NCI-H82 treated with DMSO at 0.1 percent for 48 hours (cell line): Measurements from ENCODE around the gene GGT6.
"Not testable (repeated sequence)": the region's sequence is repeated elsewhere in the genome, so short reads cannot be mapped to it uniquely, and the experiment has no call there.

ENCODE experiments used
- DNase-seq: peaks from one replicate; lab custom pipeline; 2025; ENCODE audit not compliant: unreplicated experiment; lab: John Stamatoyannopoulos, UW

Gene GGT6

DNA sequence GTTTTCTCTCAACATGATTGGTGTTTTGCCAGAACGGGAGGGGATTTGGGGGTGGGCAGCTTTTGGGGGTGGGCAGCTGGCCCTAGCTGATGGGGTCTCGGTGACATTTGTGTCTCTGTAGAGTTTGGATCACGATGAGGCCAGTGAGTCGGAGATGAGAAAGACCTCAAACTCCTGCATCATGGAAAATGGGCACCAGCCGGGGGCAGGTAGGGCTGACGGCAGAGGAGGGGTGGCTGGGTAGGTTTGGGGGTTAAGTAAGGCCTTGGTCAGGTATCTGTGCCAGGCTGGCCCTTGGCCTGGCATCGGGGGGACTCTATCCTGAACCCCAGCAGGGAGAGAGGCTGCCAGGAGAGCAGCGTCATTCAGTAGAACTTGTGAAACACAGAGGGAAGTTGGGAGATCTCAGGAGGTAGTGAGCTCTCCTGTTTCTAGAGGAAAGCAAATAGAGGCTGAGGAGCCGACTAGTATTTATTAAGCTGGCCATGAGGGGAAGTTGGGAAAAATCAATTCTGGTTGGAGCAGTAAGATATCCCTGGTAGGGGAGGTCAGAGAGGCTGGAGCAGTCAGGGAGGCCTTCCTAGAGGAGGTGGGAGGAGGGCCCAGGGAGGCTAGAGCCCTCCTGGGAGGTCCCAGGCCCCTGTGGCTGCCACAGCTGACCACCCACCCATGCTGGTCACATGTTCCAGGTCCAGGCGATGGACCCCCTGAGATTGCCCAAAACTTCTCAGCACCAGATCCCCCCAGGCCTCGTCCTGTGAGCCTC lies 32.0 kb upstream of the GGT6 start:
- no peak for DNase-seq

DNA sequence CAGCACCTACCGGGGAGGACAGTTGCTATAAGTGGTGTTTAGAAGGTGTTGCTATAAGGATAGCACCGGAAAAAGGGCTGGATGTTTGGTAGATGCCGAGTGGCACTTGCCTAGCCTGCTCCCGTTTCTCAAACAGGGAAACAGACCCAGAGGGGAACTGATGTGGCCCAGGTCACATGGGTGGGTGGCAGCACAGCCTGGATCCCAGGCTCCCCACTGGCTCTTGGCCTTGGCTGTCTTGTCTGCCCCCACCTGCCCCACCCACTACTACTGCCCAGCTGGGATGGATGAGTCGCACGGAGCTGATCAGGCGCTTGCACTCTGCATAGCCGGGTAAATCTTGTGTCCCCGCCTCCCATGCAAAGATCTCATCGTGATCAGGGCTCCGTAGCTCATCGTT lies 31.2 kb upstream of the GGT6 start:
- no peak for DNase-seq

DNA sequence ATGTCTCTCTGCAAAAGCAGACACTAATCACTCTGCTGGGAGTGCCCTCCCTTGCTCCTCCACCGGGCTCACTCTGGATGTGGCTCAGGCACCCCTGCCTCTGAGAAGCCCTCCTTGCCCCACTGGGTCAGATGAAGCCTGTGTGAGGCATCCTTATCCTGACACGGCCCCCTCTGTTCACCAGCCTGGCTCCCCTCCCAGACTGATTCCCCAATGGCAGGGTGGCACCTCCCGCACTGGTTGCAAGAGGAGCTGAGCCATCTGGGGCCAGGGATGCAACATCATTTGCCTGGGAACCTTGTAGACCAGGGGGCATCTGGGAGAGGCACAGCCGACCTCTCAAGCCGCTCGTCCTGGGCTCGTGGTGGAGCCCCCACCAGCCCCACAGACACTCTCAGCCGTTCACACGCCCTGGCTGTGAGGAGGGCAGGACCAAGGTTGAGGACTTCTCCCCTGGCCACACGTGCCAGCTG lies 30.6 kb upstream of the GGT6 start:
- DNase-seq: no peak

DNA sequence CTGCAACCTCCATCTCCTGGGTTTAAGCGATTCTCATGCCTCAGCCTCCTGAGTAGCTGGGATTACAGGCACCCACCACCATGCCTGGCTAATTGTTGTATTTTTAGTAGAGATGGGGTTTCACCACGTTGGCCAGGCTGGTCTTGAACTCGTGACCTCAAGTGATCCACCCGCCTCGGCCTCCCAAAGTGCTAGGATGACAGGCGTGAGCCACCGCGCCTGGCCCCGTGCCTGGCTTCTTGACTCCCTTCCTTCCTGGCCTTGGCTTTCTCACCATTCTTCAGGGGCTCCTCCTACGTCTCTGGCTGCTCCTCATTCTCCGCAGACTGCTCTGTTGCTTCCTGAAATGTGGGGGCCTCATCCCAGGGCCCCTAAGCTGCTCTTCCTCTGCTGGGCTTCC lies 29.7 kb upstream of the GGT6 start:
- not testable (repeated sequence) for DNase-seq

DNA sequence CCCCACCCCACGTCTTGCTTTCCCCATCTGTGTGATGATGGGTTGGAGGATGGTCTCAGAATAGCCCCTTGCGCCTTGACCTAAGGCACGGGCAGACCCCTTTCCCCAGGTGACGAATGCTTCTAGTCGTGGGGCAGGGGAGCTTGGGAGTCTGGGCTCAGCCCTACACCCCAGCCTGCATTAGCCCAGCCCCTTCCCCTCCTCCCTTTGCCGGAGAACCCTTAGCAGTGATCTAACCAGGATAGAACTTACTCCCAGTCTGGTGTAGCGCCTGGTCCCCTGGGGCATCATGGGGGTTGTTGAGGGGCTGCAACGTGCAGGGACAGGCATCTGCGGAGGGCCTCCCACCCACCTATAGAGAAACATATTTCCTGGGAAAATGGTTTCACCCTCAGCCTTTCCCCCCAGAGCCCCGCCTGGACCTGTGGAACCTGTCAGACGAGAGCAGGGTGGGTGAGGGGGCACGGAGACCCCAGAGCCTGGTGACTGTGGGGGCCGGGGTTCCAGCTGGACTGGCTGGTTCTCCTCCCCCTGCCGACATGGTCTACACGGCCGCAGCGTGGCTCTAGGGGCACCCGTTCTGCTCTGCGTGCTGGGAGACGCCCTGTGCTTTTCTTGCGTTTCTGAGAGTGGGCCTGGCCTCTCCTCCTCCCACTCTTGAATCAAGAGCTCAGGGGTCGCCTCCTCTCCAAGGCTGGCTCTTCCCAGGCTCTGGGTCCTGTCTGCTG lies 28.7 kb upstream of the GGT6 start:
- no peak for DNase-seq

DNA sequence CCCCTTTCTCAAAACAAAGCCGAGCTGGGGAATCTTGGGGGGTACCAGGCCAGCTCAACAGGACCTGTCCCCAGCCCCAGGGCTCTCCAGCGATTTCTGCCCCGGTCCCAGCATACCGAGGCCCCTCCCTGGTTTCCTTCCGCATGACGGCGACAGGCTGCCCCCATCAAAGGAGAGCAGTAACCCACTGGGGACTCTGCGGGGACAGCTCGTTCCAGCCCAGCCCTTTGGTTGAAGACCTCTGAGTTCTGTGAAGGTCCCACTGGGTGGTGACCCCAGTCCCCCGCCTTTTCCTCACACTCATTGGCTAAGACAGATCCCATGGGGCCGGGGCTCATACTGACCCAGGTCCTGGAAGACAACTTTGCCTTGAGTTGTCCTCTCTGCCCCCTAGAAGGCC lies 28.0 kb upstream of the GGT6 start:
- no peak for DNase-seq

DNA sequence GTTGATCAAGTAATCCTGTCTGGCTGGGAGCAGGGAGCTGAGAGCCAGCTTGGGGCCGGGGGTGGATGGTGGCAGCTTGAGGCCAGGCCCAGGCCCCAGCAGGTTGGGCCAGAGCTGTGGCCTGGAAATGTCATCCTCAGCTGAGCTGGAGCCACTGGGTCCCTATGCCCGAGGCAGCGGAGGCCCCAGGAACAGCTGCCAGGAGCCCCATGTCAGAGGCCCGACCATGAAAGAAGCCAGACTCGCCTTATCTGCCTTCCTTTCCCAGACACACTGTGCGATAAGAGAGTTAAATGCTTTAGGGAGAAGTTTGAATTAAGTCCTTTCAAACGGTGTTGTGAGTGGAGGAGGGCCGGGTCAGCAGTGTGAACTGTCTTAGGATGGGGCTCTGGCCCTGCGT lies 27.4 kb upstream of the GGT6 start:
- DNase-seq: no peak

DNA sequence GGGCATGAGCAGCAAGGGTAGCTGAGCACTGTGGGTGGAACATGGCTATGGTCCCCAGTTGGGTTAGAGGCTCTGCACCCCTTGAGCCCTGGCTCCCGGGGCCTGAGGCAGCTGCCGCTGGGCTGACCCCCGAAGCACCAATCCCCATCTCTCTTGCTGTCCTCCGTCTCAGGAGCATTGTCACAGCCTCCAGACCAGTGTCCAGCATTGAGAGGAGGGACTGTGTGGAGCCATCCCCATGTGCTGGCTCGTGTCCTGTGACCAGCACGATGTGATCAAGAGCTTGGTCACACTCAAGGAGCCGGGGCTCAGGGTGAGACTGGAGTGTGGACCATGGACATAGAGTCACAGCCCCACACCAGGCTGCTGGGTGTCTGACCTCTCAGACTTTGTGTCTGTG lies 26.8 kb upstream of the GGT6 start:
- DNase-seq: no peak

DNA sequence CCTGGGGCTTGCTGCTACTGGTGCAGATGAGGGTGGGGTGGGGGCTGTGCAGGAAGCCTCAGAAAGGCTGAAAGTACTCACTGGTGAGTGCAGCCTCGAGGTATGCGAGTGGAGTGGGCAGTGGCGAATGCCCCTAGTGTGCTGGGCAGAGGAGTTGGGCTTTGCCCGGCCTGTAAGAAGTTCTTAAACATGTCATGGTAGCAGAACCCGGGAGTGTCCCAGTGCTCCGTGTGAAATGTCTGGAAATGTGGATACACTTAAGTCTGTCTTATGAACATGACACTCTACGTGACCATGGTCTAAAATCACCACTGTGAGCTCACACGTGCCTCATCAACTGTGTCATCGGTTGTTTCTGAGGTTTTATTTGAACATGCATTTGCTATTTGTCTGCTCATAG lies 25.7 kb upstream of the GGT6 start:
- no peak for DNase-seq

DNA sequence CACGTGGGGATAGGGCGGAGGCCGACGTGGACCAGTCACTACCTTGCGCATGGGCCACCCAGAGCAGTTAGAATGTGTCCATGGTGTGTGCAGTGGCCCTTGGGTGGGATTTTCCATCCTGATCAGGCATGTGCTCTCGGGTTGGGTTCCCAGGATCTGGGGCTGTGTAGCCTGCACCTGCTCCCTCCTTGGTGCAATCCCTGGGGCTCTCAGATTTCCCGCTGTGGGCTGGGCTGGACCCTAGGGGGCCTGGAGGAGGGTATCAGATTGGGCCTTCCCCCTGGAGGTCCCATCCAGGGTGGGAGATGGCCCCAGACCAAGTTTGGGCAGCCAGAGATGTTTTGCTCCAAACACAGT lies 25.2 kb upstream of the GGT6 start:
- DNase-seq: no peak

DNA sequence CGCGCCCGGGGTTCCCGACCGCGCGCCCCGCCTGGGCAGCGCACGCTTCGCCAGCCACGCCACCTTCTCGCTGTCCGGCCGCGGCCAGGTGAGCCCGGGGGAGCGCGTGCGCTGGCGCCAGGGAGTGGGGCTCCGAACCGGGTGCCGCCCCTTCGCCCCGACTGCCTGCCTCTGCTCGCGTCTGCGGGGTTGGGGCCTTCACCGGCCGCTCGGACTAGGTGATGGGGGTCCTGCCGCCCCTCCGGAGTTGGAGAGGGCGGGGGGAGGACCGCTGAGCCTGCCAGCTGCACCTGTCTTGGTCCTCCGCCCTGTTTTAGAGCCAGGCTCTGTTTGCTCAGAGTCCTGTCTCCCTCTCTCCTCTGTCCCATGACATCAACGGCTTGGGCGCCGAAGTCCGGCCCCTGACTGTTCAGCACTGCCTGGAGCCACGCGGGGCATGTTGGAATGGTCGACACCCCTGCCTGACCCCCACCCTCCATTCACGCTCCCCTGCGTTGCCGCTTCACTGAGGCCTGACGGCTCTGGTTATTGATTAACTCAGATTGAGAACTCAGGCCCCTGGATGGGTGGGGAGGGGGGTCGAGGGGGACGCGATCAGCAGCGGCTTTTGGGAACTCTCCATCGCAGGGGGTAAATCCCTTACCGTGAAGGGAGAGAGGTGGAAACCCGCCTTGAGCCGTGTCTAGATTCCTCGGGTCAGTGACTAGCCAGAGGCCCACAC lies 24.7 kb upstream of the GGT6 start:
- DNase-seq: no peak

DNA sequence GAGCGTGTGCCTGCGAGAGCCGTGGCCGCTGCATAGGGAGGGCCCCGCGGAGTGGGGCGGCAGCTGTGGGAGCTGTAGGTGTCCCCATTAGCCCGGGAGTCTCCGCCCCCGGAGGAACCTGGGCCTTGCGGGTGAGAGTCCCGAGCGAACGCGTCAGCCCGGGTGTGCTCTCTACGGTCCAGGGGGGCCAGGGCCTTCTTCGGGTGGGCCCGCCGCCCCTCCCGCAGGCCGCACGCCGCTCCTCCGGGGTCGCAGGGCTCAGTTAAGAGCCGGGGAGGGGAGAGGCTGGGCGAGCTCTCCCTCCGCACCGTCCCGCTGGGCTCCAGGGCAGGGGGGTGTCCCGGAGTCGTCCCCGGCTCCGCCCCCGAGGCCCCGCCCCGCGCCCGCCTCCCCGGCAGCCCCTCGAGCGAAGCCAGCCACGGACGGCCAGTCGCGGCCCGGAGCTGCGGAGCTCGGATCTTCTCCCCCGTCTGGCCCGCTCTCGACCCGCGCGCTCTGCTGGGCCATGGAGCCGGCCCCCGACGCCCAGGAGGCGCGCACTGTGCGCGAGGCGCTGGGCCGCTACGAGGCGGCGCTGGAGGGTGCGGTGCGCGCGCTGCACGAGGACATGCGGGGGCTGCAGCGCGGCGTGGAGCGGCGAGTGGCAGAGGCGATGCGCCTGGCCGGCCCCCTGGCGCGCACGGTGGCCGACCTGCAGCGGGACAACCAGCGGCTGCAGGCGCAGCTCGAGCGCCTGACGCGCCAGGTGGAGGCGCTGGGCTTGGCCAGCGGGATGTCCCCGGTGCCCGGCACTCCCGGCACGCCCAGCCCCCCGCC lies 23.9 kb upstream of the GGT6 start, which contains the start of gene SMTNL2:
Gene SMTNL2 (plus strand): TSS at position 429 of the 816 bp plus-strand sequence. CDS start 77 bp downstream, at position 506.
- DNase-seq: no peak

DNA sequence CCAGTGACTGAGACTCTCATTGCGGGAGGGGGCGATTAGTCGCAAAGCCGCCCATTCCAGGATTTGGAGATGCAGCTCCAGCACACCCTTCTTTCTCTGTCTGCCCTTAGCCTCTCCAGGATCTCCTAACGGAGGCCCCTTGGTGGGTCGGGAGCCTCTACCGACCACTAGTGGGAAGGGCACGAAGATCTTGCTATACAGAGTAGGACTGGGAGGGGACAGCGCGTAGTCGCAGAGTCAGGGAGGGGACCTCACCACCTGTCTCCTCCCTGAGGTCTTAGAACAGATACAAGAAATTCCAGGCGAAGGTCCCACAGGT lies 23.4 kb upstream of the GGT6 start:
- DNase-seq: peak; percentile 33

DNA sequence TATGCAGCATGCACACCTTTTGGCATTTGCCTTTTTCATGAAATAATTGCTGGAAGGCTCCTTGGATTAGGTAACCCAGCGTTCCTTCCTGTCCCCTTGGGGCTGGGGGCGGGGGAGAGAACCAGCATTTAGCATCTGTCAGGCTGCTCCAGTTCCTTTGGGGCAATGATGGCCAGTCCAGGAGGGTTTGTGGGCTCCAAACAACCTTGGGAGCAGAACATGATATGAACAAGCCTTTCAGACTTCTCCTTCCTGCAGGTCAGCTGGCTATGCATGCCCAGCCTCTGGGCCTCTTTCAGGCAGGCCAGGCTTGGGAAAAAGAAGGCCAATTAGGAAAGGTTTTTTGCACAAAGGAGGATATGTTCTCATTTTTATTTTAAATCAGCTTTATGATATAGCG lies 22.8 kb upstream of the GGT6 start:
- DNase-seq: no peak

DNA sequence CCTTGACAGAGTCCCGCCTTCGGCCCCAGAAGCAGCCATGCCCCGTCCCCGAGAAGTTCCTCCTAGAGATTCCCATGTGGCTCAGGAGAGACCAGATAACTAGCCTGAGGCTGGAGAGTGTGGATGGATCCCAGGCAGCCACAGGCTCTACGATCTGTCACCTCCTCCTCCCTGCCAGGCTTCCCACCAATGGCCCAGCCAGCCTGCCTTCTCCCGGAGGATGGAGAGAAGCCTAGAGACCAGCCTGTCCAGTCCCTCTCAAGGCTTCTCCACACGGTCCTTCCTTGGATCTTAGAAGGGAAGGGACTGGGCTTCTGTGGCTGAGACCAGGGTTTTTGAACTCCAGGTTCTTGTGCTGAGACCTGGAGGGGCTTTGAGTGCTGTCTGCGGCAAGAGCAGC lies 22.3 kb upstream of the GGT6 start:
- no peak for DNase-seq

DNA sequence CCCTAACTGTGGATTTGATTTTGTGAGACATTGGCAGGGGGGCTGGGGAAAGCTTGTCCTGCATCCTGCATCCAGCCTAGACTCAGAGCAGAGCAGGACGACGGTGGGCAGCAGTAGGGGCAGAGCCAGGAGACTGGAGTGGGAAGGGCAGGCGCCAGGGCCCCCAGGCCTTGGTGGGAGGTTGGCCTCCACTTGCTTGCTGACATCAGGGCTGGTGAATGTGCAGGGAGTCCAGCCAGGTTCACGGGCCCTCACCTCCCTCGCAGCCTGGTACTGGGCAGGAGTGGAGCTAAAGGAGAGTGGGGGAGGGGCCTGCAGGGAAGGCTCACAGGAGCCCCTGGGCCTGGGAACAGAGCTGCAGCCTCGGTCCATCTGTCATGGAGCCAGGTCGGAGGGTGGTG lies 21.7 kb upstream of the GGT6 start:
- DNase-seq: no peak

DNA sequence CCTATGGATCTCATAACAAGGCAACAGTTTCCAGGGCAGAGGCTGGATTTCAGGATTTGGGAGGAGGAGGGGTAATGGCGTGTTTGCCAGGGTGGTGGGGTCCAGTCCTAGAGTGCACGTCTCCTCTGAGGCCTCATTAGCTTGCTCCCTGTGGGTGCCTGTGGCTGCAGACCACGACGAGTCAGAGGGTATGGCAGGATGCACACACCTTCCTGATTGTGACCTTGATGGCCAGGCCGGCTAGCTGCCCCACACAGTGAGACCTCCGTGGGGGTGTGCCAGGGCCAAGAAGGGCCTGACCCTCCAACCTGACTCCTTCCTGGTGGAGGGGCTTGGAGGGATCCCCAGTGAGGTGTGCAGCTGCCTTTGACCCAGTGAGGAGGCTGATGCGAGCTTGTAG lies 19.9 kb upstream of the GGT6 start:
- DNase-seq: no peak

DNA sequence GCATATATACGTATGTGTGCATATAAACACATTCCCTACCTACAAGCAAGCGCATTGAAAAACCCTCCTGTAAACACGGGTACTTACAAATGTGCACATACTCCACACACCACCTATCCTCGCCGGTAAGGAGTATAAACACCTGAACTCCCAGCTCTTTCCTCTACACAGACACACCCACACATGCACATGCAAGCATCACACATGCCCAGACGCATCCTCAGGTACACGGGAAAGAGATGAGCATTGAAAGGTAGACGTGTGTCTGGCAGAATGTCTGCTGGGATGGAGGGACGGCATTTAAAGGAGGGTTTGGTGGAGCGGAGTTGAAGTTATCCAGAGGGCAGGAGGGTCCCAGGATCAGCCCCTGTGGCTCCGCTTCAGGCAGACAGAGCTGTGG lies 19.3 kb upstream of the GGT6 start:
- DNase-seq: no peak

DNA sequence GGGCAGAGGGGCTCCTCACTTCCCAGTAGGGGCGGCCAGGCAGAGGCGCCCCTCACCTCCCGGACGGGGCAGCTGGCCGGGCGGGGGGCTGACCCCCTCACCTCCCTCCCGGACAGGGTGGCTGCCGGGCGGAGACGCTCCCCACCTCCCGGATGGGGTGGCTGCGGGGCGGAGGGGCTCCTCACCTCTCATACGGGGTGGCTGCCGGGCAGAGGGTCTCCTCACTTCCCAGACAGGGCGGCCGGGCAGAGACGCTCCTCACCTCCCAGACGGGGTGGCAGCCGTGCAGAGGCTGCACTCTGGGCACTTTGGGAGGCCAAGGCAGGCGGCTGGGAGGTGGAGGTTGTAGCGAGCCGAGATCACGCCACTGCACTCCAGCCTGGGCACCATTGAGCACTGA lies 18.0 kb upstream of the GGT6 start:
- not testable (repeated sequence) for DNase-seq

DNA sequence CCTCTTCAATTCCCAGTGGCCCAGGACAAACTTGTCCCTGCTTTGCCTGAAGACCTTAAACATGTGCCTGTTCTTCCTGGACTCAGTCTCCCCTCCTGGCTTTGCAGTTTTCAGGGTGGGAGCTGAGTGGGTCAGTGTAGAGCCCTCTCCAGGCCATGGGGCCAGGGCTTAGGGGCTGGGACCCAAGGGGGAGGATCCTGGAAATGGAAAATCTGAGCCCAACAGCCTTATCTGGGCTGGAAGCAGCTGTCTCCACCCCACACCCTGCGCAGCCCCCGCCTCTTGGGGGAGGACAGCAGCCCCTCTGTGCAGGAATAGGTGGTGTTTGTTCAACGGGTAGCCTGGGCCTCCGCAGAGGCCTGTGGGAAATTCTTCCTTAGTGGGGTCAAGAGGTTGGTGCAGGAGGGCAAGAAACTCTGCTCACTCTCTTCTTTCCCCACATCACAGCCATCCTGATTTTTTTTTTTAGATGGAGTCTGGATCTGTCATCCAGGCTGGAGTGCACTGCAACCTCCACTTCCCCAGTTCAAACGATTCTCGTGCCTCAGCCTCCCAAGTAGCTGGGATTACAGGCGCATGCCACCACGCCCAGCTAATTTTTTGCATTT lies 17.1 kb upstream of the GGT6 start:
- no peak for DNase-seq
